Ovary (tissue), 9 donors: ENCODE data around the gene EIF2B2. TPM values are rescaled to one million over a fixed set of nuclear protein-coding genes. Genes with fewer than 3 reads are reported as not detected.

ENCODE experiments used
- DNase-seq, 5 donors: peaks; one replicate each; pipeline ENCODE4 v3.0.0-alpha.2; 2019 to 2020
- H3K27ac ChIP-seq, 2 donors: fragments of 200-600 bp; one replicate each; pipeline versions ENCODE4 v1.5.1 to v1.8.0; 2019 to 2022
- H3K27me3 ChIP-seq: fragments of 200-600 bp; one replicate; pipeline ENCODE4 v1.8.0; 2022
- H3K36me3 ChIP-seq: fragments of 200-600 bp; sonication (generic); one replicate; pipeline ENCODE4 v1.5.1; 2019
- H3K4me1 ChIP-seq: one replicate; pipeline ENCODE4 v1.8.1; 2013; ENCODE audit warnings: mild to moderate bottlenecking, moderate library complexity; ENCODE audit not compliant: insufficient read depth
- H3K4me3 ChIP-seq: fragments of 200-600 bp; sonication (generic); one replicate; pipeline ENCODE4 v1.5.1; 2017
- H3K9me3 ChIP-seq, 2 donors: fragments of 200-600 bp in 1 of 2; sonication (generic) in 1 of 2; one replicate each; pipeline versions ENCODE4 v1.5.1 to v1.8.1; 2013 to 2019; ENCODE audit warnings: mild to moderate bottlenecking in 1 of 2, moderate library complexity in 1 of 2
- EP300 ChIP-seq: sonication (generic); formaldehyde crosslinking; IDR thresholded peaks from one replicate; pipeline ENCODE4 v1.6.1; 2017; ENCODE audit warnings: antibody characterized with exemption
- POLR2A ChIP-seq: fragments of 450-650 bp; IDR thresholded peaks from one replicate; pipeline ENCODE4 v1.6.1; 2017; ENCODE audit warnings: antibody characterized with exemption, mild to moderate bottlenecking, moderate library complexity
- WGBS, 3 donors: extraction: QIAGEN DNeasy Blood & Tissue Kit in 1 of 3; methylation state at CpG; one replicate each; pipeline versions ENCODE4 v1.1.5 to v1.1.7; 2013 to 2017; 5-methylcytosine and 5-hydroxymethylcytosine counted together
- intact Hi-C, 4 donors: fragments of 100-400 bp; cut with DNase I; formaldehyde crosslinking; loops; one replicate each; pipeline versions ENCODE4 v1.11.0 to v1.15.1; 2022 to 2023
- polyA plus RNA-seq, 2 donors: library from polyadenylated mRNA; stranded (reverse); fragments of 200-250 nt in 1 of 2; fragments of 350-450 nt in 1 of 2; fragmentation: Illumina TruSeq in 1 of 2; extraction: RNeasy Lipid Tissue Mini Kit (QIAGEN cat#74804) in 1 of 2; gene quantifications; one replicate each; pipeline ENCODE4 v1.2.3, GENCODE V29; 2013 to 2014
- total RNA-seq, 7 donors: library from RNA; depleted of rRNA in 2 of 7; stranded (reverse); fragments of >200 nt in 2 of 7; fragmentation: NEBNext Ultra II Directional in 3 of 7; extraction: Animal tissue kit (Norgen Biotek cat#: 25700) in 3 of 7; gene quantifications; one replicate each; pipeline versions ENCODE4 v1.1.0 to v1.2.4, GENCODE V29; 2016 to 2023
- TF ChIP-seq, protein P1 (sequence below), 3 donors: fragments of 450-650 bp in 2 of 3; fragments of 200-600 bp in 1 of 3; IDR thresholded peaks; one replicate each; pipeline versions ENCODE4 v1.5.1 to v1.8.0; 2016 to 2022; ENCODE audit warnings: antibody characterized with exemption in 3 of 3, mild to moderate bottlenecking in 1 of 3
- donor health status: DM: no; HTN: no; CAD: no; lungs with moderate emphysema.
- donor health status: DM: no; HTN: no; CAD: no.
- donor health status: Bipolar disorder and iron deficiency.
- donor health status: DM: yes; HTN: yes; CAD: no.
- donor health status: DM: no; HTN: no; CAD: no.
- donor health status: DM: yes; HTN: yes; CAD: no.

Gene EIF2B2
- total and polyA plus RNA-seq, 9 donors = 8.8 to 59.9 (median 30.6) TPM

DNA sequence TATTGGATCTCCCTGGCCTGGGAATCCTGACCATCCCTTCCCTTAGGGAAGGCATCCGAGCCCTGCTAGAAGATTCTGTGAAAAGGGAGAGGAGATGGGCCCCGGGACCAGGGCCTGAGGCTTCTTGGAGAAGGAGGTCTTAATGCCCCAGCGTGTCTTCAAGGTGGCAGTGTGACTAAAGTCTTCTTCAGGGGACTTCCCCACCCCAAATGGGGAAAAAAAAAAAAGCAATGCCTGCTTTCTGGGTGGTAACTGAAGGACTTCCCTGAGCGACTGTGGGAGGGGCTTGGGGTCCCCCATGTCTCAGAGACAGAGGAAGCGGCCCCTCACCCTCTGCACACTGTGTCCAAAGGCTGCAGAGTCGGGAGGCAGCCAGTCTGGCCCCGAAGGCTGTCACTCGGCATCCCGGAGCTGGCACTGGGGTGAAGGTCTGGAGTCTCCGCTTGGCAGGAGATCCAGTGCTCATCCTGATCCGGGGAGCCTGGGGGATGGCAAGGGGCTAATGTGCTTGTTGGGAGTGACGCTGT, 39.5 kb upstream of the EIF2B2 start:
- TF ChIP-seq EP300 (no peak), POLR2A (no peak)
- TF ChIP-seq, protein P1, sequence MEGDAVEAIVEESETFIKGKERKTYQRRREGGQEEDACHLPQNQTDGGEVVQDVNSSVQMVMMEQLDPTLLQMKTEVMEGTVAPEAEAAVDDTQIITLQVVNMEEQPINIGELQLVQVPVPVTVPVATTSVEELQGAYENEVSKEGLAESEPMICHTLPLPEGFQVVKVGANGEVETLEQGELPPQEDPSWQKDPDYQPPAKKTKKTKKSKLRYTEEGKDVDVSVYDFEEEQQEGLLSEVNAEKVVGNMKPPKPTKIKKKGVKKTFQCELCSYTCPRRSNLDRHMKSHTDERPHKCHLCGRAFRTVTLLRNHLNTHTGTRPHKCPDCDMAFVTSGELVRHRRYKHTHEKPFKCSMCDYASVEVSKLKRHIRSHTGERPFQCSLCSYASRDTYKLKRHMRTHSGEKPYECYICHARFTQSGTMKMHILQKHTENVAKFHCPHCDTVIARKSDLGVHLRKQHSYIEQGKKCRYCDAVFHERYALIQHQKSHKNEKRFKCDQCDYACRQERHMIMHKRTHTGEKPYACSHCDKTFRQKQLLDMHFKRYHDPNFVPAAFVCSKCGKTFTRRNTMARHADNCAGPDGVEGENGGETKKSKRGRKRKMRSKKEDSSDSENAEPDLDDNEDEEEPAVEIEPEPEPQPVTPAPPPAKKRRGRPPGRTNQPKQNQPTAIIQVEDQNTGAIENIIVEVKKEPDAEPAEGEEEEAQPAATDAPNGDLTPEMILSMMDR (IDR thresholded peaks at IDR 0.05) = no peak
- Histone ChIP-seq H3K27ac (no peak overlapping the region), H3K4me3 (no peak overlapping the region), H3K4me1 (no peaks in the 10 kb centered on the region), H3K9me3 (no peaks in the 10 kb centered on the region), H3K27me3 (no peaks in the 10 kb centered on the region), H3K36me3 (no peaks in the 10 kb centered on the region)
- DNase-seq = no peak
- 61 to 64% (median 63%) methylated on average over 12 of the region's 12 CpGs for WGBS, 3 donors
- intact Hi-C loops = no loop called here

DNA sequence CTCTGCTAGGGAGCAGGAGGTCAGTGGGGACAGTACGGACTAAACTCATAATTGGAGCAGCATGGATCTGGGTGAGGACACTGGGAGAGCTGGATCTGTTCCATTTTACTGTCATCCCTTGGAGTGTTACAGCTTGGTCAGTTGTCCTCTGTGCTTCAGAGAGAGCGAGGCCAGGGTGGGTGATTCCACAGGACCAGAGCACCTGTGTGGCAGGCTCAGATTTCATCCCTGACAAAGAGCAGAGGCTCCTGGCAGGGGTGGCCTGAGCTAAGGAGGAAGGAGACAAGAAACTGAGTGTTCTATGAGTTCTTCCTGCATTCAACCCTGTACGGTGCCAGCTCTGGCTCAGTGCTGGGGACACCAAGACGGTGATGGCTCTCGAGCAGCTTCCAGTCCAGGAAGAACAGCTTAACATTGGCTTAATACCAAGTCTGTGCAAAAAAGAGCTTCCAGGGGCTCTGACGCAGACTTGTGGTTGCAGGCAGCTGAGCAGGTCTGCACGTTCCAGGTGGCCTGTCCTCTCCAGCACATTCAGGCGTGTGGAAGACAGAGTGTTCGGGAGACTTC, 38.9 kb upstream of the EIF2B2 start:
- Histone ChIP-seq H3K27me3 (no peaks in the 10 kb centered on the region), H3K27ac (no peak overlapping the region), H3K36me3 (no peaks in the 10 kb centered on the region), H3K4me3 (no peak overlapping the region), H3K4me1 (no peaks in the 10 kb centered on the region), H3K9me3 (no peaks in the 10 kb centered on the region)
- intact Hi-C loops = no loop called here
- DNase-seq = no peak
- TF ChIP-seq POLR2A (no peak), EP300 (no peak)
- TF ChIP-seq, protein P1 (IDR thresholded peaks at IDR 0.05) = no peak
- 33 to 46% (median 37%) methylated on average over 9 of the region's 9 CpGs for WGBS, 3 donors

GRCh38 chr14:74964787-74965485, 37.8 kb upstream of the EIF2B2 start:
- TF ChIP-seq POLR2A (no peak), EP300 (no peak)
- TF ChIP-seq, protein P1 (IDR thresholded peaks at IDR 0.05) = no peak
- Histone ChIP-seq H3K9me3 (no peaks in the 10 kb centered on the region), H3K4me3 (no peak overlapping the region), H3K4me1 (no peaks in the 10 kb centered on the region), H3K27ac (no peak overlapping the region), H3K36me3 (no peaks in the 10 kb centered on the region), H3K27me3 (no peaks in the 10 kb centered on the region)
- WGBS, 3 donors = 47 to 67% (median 48%) methylated on average over 4 of the region's 4 CpGs
- intact Hi-C loops = no loop called here
- DNase-seq = no peak

- no peaks in the 10 kb centered on the region for H3K27me3 ChIP-seq
- TF ChIP-seq POLR2A (no peak), EP300 (no peak)
- TF ChIP-seq, protein P1 (IDR thresholded peaks at IDR 0.05) = no peak
- intact Hi-C loops = no loop called here
- DNase-seq = no peak
- WGBS, 3 donors = 57 to 67% (median 61%) methylated on average over 5 of the region's 5 CpGs
- no peaks in the 10 kb centered on the region for H3K36me3 ChIP-seq
- no peak overlapping the region for H3K27ac ChIP-seq
- no peak overlapping the region for H3K4me3 ChIP-seq
- H3K9me3 ChIP-seq = no peaks in the 10 kb centered on the region
- no peaks in the 10 kb centered on the region for H3K4me1 ChIP-seq
Observed at GRCh38 chr14:74965486-74966153, 37.1 kb upstream of the EIF2B2 start.
